SK-N-SH treated with all-trans-retinoic acid at 6 μM for 48 hours (cell line): ENCODE results near the gene KRTAP12-3.
"Not testable (repeated sequence)": the region's sequence is repeated elsewhere in the genome, so short reads cannot be mapped to it uniquely, and the experiment has no call there.

Experiments
- GLIS3 ChIP-seq: fragments of 250-450 bp; sonication (Bioruptor Pico); IDR thresholded peaks from 2 replicates; pipeline ENCODE4 v1.5.0; 2020; ENCODE audit warnings: mild to moderate bottlenecking, moderate library complexity
- ISL1 ChIP-seq: fragments of 250-450 bp; sonication (Bioruptor Pico); IDR thresholded peaks from 2 replicates; pipeline ENCODE4 v2.1.2; 2022; ENCODE audit warnings: mild to moderate bottlenecking, moderate library complexity
- PPARA ChIP-seq: fragments of 250-450 bp; sonication (Bioruptor Pico); IDR thresholded peaks from 2 replicates; pipeline ENCODE4 v1.5.0; 2020; ENCODE audit warnings: mild to moderate bottlenecking, borderline replicate concordance
- ZC3H10 ChIP-seq: fragments of 250-450 bp; sonication (Bioruptor Pico); IDR thresholded peaks from 2 replicates; pipeline ENCODE4 v1.5.1; 2021; ENCODE audit warnings: mild to moderate bottlenecking, moderate library complexity
- ZFP30 ChIP-seq: fragments of 450-650 bp; formaldehyde crosslinking; IDR thresholded peaks from 2 replicates; pipeline ENCODE4 v1.5.0; 2022; ENCODE audit warnings: mild to moderate bottlenecking, moderate library complexity
- ZNF70 ChIP-seq: fragments of 450-650 bp; formaldehyde crosslinking; IDR thresholded peaks from 2 replicates; pipeline ENCODE4 v1.5.0; 2020; ENCODE audit warnings: mild to moderate bottlenecking, moderate library complexity
- TF ChIP-seq, protein P1 (sequence below): fragments of 250-450 bp; sonication (Bioruptor Pico); IDR thresholded peaks from 2 replicates; pipeline ENCODE4 v1.8.0; 2020; ENCODE audit warnings: mild to moderate bottlenecking, moderate library complexity, borderline replicate concordance

- TF ChIP-seq GLIS3, ZFP30, PPARA, ISL1, ZNF70, ZC3H10 (CRISPR knock-in tag): not testable (repeated sequence)
- TF ChIP-seq, protein P1, sequence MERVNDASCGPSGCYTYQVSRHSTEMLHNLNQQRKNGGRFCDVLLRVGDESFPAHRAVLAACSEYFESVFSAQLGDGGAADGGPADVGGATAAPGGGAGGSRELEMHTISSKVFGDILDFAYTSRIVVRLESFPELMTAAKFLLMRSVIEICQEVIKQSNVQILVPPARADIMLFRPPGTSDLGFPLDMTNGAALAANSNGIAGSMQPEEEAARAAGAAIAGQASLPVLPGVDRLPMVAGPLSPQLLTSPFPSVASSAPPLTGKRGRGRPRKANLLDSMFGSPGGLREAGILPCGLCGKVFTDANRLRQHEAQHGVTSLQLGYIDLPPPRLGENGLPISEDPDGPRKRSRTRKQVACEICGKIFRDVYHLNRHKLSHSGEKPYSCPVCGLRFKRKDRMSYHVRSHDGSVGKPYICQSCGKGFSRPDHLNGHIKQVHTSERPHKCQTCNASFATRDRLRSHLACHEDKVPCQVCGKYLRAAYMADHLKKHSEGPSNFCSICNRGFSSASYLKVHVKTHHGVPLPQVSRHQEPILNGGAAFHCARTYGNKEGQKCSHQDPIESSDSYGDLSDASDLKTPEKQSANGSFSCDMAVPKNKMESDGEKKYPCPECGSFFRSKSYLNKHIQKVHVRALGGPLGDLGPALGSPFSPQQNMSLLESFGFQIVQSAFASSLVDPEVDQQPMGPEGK (CRISPR knock-in tag), result not testable (repeated sequence)
Observed at GRCh38 chr21:44627181-44627822, 30.4 kb upstream of the KRTAP12-3 start.
